Right lobe of liver (tissue), 6 donors: ENCODE data around the gene UBTFL1. TPM values are rescaled to one million over a fixed set of nuclear protein-coding genes. Genes with fewer than 3 reads are reported as not detected.
"Not testable (repeated sequence)": the region's sequence is repeated elsewhere in the genome, so short reads cannot be mapped to it uniquely, and the experiment has no call there.

Source experiments
- ATAC-seq, 4 donors: fragments of 200-7000 bp; cut with Tn5 transposase; one replicate each; pipeline ENCODE4 v1.9.1; 2020; ENCODE audit warnings: mild to moderate bottlenecking in 4 of 4, moderate library complexity in 4 of 4
- DNase-seq, 3 donors: peaks; one replicate each; pipeline ENCODE4 v3.0.0-alpha.2; 2020
- H3K27ac ChIP-seq, 3 donors: fragments of 200-600 bp; one replicate each; pipeline ENCODE4 v1.8.0; 2022
- H3K27me3 ChIP-seq, 2 donors: fragments of 200-600 bp; one replicate each; pipeline ENCODE4 v1.8.0; 2022
- H3K36me3 ChIP-seq, 4 donors: fragments of 200-600 bp; sonication (generic) in 1 of 4; one replicate each; pipeline versions ENCODE4 v1.5.1 to v1.8.0; 2017 to 2022; ENCODE audit warnings: control low read depth in 1 of 4
- H3K4me1 ChIP-seq, 4 donors: fragments of 200-600 bp; sonication (generic) in 1 of 4; one replicate each; pipeline versions ENCODE4 v1.5.1 to v1.8.0; 2017 to 2022; ENCODE audit warnings: control low read depth in 1 of 4
- H3K4me3 ChIP-seq, 3 donors: fragments of 200-600 bp; one replicate each; pipeline ENCODE4 v1.8.0; 2022
- H3K9me3 ChIP-seq, 4 donors: fragments of 200-600 bp; sonication (generic) in 1 of 4; one replicate each; pipeline versions ENCODE4 v1.5.1 to v1.8.0; 2017 to 2022; ENCODE audit warnings: control low read depth in 1 of 4
- CTCF ChIP-seq, 4 donors: fragments of 200-600 bp in 3 of 4; fragments of 450-650 bp in 1 of 4; IDR thresholded peaks; one replicate each; pipeline versions ENCODE4 v1.5.1 to v1.8.0; 2016 to 2022; ENCODE audit warnings: antibody characterized with exemption in 4 of 4, mild to moderate bottlenecking in 2 of 4
- WGBS: methylation state at CpG from one replicate; pipeline ENCODE4 v1.1.6; 2018; ENCODE audit warnings: low coverage, low lambda C conversion rate; ENCODE audit not compliant: insufficient coverage; ENCODE audit errors: missing lambda C conversion rate; 5-methylcytosine and 5-hydroxymethylcytosine counted together
- intact Hi-C, 2 donors: fragments of 100-400 bp; cut with DNase I; formaldehyde crosslinking; loops; one replicate each; pipeline versions ENCODE4 v1.11.2 to v1.14.1; 2022
- long read RNA-seq: library from polyadenylated mRNA; unstranded; transcript quantifications from one replicate; pipeline ENCODE4 v2.0.0, GENCODE V29; 2019
- total RNA-seq, 6 experiments: library from RNA; depleted of rRNA in 2 of 6; stranded (reverse); fragments of >200 nt in 2 of 6; fragmentation: NEBNext Ultra II Directional in 3 of 6; extraction: Animal tissue kit (Norgen Biotek cat#: 25700) in 3 of 6; gene quantifications; one replicate each; pipeline versions ENCODE4 v1.1.0 to v1.2.4, GENCODE V29; 2016 to 2023
- donor health status: DM: no; HTN: yes; CAD: no.
- donor health status: DM: no; HTN: no; CAD: no.
- donor health status: DM: no; HTN: no; CAD: no.
- donor health status: DM: no; HTN: yes; CAD: no.
- donor health status: DM: no; HTN: yes; CAD: no.

The UBTFL1 gene
- total RNA-seq: not detected
- long read RNA-seq: 0 reads

- H3K36me3 ChIP-seq, H3K4me1 ChIP-seq, intact Hi-C loops, DNase-seq, ATAC-seq, H3K27me3 ChIP-seq, H3K27ac ChIP-seq, H3K9me3 ChIP-seq, H3K4me3 ChIP-seq: not testable (repeated sequence)
- WGBS: no CpG with 5 or more reads among the region's 3 CpGs
These were observed at the start of gene UBTFL1 for GRCh38 chr11:90085650-90086049. TSS of gene UBTFL1 (plus strand) at chr11:90085950. CDS start at chr11:90085950, 0 bp downstream.

- H3K36me3 ChIP-seq, H3K27ac ChIP-seq, ATAC-seq, H3K27me3 ChIP-seq, H3K4me1 ChIP-seq, intact Hi-C loops, H3K4me3 ChIP-seq, H3K9me3 ChIP-seq: not testable (repeated sequence)
- no CpG with 5 or more reads among the region's 41 CpGs for WGBS
- peak in 1 of 3 donors; percentile 37 for DNase-seq
These were observed 34.0 kb upstream of the UBTFL1 start for GRCh38 chr11:90051591-90052209.

- H3K9me3 ChIP-seq, H3K4me1 ChIP-seq, H3K27ac ChIP-seq, H3K4me3 ChIP-seq, DNase-seq, intact Hi-C loops, H3K27me3 ChIP-seq, H3K36me3 ChIP-seq: not testable (repeated sequence)
- peak in 2 of 4 donors; percentile 22 to 32 for ATAC-seq
- peak in 1 of 4 donors; percentile 6 for TF ChIP-seq CTCF (IDR thresholded peaks at IDR 0.05)
- no CpG with 5 or more reads among the region's 33 CpGs for WGBS
These were observed 33.4 kb upstream of the UBTFL1 start for GRCh38 chr11:90052311-90052710.

DNA sequence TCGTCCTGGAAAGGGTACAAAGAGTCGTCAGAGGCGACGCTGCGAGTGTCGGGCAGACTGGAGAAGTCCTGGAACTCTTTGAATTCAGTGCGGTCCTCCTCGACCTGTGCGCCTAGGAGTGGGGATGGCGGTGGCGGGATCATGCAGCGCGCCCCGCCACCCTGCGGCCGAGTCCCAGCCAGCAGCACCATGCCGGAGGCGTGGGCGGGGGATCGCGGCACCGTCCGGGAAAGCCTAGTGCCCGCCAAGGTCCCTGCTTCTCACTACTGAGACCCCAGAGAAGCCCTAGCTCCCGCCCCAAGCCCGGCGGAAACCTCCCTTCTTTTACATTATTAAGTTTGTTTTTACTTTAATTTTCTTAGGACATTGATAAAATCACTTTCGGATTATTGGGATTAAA is 32.2 kb upstream of the UBTFL1 start:
- WGBS: 26% methylated on average over 9 of the region's 28 CpGs
- H3K27ac ChIP-seq, H3K4me1 ChIP-seq, intact Hi-C loops, H3K36me3 ChIP-seq, DNase-seq, H3K4me3 ChIP-seq, H3K27me3 ChIP-seq, ATAC-seq, H3K9me3 ChIP-seq: not testable (repeated sequence)

DNA sequence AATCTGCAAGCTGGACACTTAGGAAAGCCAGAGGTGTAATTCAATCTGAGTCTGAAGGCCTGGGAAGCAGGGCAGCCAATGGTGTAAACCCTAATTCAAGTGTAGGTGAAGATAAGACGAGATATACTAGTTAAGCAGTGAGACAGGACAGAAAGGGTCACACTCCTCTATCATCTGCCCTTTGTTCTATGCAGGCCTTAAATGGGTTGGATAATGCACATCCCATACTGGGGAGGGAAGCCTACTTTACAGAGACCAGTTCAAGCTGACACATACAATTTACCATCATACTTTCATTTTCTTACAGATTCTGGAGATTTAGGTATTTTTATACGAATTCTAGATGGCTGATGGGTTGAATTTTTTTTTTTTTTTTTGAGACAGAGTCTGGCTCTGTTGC is 3.0 kb downstream of the UBTFL1 start:
- H3K9me3 ChIP-seq, H3K27ac ChIP-seq, intact Hi-C loops, H3K27me3 ChIP-seq, ATAC-seq, DNase-seq, H3K36me3 ChIP-seq, H3K4me1 ChIP-seq, H3K4me3 ChIP-seq: not testable (repeated sequence)
- 20% methylated on average over 2 of the region's 2 CpGs for WGBS

DNA sequence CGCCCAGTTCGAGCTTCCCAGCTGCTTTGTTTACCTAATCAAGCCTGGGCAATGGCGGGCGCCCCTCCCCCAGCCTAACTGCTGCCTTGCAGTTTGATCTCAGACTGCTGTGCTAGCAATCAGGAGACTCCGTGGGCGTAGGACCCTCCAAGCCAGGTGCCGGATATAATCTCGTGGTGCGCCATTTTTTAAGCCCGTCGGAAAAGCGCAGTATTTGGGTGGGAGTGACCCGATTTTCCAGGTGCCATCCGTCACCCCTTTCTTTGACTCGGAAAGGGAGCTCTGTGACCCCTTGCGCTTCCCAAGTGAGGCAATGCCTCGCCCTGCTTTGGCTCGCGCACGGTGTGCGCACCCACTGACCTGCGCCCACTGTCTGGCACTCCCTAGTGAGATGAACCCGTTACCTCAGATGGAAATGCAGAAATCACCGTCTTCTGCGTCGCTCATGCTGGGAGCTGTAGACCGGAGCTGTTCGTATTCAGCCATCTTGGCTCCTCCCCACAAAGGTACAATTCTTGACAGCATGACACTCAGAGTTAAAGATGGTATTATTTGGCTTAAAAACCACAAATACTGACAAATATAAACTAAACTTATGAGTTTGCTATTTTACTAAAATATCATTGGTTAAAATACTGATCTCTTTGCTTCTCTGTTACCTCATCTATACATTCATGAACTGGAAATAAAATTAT is 9.6 kb downstream of the UBTFL1 start:
- ATAC-seq, H3K4me1 ChIP-seq, H3K9me3 ChIP-seq, H3K27me3 ChIP-seq, DNase-seq, intact Hi-C loops, H3K36me3 ChIP-seq, H3K4me3 ChIP-seq, H3K27ac ChIP-seq: not testable (repeated sequence)
- WGBS: 90% methylated on average over 14 of the region's 28 CpGs

- H3K36me3 ChIP-seq, H3K4me1 ChIP-seq, H3K27me3 ChIP-seq, intact Hi-C loops, H3K9me3 ChIP-seq, H3K4me3 ChIP-seq, ATAC-seq, H3K27ac ChIP-seq, DNase-seq: not testable (repeated sequence)
- WGBS: 74% methylated on average over 4 of the region's 4 CpGs
These were observed 12.5 kb downstream of the UBTFL1 start for GRCh38 chr11:90098261-90098660.
